Esophagus squamous epithelium (tissue), 5 donors: ENCODE measurements around the gene WFIKKN1. TPM values are rescaled to one million over a fixed set of nuclear protein-coding genes. Genes with fewer than 3 reads are reported as not detected.

Experiments used
- DNase-seq: peaks from one replicate; lab custom pipeline; 2025; lab: John Stamatoyannopoulos, UW
- H3K27ac ChIP-seq, 4 donors: fragments of 200-600 bp; sonication (generic); one replicate each; pipeline ENCODE4 v1.5.1; 2016 to 2019; ENCODE audit warnings: mild to moderate bottlenecking in 1 of 4
- H3K27me3 ChIP-seq, 4 donors: fragments of 200-600 bp; sonication (generic); 1 replicate in 3 of 4; 2 replicates in 1 of 4; pipeline versions ENCODE4 v1.5.1 to v1.6.0; 2017 to 2021; ENCODE audit warnings: antibody characterized with exemption in 1 of 4
- H3K36me3 ChIP-seq, 3 donors: fragments of 200-600 bp; sonication (generic); one replicate each; pipeline ENCODE4 v1.5.1; 2016 to 2019
- H3K4me1 ChIP-seq, 3 donors: fragments of 200-600 bp; sonication (generic); one replicate each; pipeline ENCODE4 v1.5.1; 2017 to 2019
- H3K4me3 ChIP-seq, 4 donors: fragments of 200-600 bp; sonication (generic); 1 replicate in 3 of 4; 2 replicates in 1 of 4; pipeline ENCODE4 v1.5.1; 2016 to 2019; ENCODE audit warnings: mild to moderate bottlenecking in 2 of 4, moderate library complexity in 1 of 4
- H3K9me3 ChIP-seq, 3 donors: fragments of 200-600 bp; sonication (generic); one replicate each; pipeline ENCODE4 v1.5.1; 2016 to 2019
- POLR2A ChIP-seq, 4 donors: fragments of 450-650 bp; IDR thresholded peaks; one replicate each; pipeline ENCODE4 v1.6.1; 2017; ENCODE audit warnings: antibody characterized with exemption in 4 of 4, mild to moderate bottlenecking in 4 of 4, moderate library complexity in 3 of 4
- WGBS, 2 donors: methylation state at CpG; one replicate each; pipeline ENCODE4 v1.1.5; 2018; 5-methylcytosine and 5-hydroxymethylcytosine counted together
- intact Hi-C: fragments of 100-400 bp; cut with DNase I; formaldehyde crosslinking; loops from one replicate; pipeline ENCODE4 v1.15.0; 2022
- total RNA-seq, 4 donors: library from RNA; depleted of rRNA; stranded (reverse); fragments of >200 nt; gene quantifications; one replicate each; pipeline ENCODE4 v1.1.0, GENCODE V29; 2016
- TF ChIP-seq, protein P1 (sequence below), 6 experiments: fragments of 450-650 bp in 4 of 6; fragments of 200-600 bp in 2 of 6; sonication (generic) in 2 of 6; IDR thresholded peaks; one replicate each; pipeline ENCODE4 v1.5.1; 2016 to 2019; ENCODE audit warnings: antibody characterized with exemption in 6 of 6, mild to moderate bottlenecking in 4 of 6, moderate library complexity in 4 of 6
- donor health status: DM: yes; HTN: yes; CAD: no.

The WFIKKN1 gene
- total RNA-seq, 4 donors from 2014 or later, result under 0.01 to 1.8 (median 0.29) TPM

- 95 to 96% methylated on average over 25 to 26 of the region's 43 CpGs for WGBS, 2 donors
- intact Hi-C loops, result no loop called here
- DNase-seq, result no peak
- H3K36me3 ChIP-seq, result peaks cover 0 to 52% (median 0%) of the 10 kb centered on the region in 3 donors
- no peaks in the 10 kb centered on the region for H3K27me3 ChIP-seq
- no peak for TF ChIP-seq POLR2A (IDR thresholded peaks at IDR 0.05)
- TF ChIP-seq, protein P1, sequence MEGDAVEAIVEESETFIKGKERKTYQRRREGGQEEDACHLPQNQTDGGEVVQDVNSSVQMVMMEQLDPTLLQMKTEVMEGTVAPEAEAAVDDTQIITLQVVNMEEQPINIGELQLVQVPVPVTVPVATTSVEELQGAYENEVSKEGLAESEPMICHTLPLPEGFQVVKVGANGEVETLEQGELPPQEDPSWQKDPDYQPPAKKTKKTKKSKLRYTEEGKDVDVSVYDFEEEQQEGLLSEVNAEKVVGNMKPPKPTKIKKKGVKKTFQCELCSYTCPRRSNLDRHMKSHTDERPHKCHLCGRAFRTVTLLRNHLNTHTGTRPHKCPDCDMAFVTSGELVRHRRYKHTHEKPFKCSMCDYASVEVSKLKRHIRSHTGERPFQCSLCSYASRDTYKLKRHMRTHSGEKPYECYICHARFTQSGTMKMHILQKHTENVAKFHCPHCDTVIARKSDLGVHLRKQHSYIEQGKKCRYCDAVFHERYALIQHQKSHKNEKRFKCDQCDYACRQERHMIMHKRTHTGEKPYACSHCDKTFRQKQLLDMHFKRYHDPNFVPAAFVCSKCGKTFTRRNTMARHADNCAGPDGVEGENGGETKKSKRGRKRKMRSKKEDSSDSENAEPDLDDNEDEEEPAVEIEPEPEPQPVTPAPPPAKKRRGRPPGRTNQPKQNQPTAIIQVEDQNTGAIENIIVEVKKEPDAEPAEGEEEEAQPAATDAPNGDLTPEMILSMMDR (IDR thresholded peaks at IDR 0.05), result no peak
- H3K27ac ChIP-seq, result no peak overlapping the region
- H3K4me1 ChIP-seq, result peaks cover 14 to 28% (median 17%) of the 10 kb centered on the region in 3 donors
- no peaks in the 10 kb centered on the region for H3K9me3 ChIP-seq
- H3K4me3 ChIP-seq, result no peak overlapping the region
Measured at GRCh38 chr16:598823-599739, 31.7 kb upstream of the WFIKKN1 start.

GRCh38 chr16:600781-601180, 30.0 kb upstream of the WFIKKN1 start:
- no peaks in the 10 kb centered on the region for H3K9me3 ChIP-seq
- H3K27ac ChIP-seq, result no peak overlapping the region
- no peak for DNase-seq
- no peak overlapping the region for H3K4me3 ChIP-seq
- peaks cover under 1 to 11% (median 5%) of the 10 kb centered on the region in 3 donors for H3K4me1 ChIP-seq
- intact Hi-C loops, result no loop called here
- TF ChIP-seq POLR2A (IDR thresholded peaks at IDR 0.05), result no peak
- TF ChIP-seq, protein P1 (IDR thresholded peaks at IDR 0.05), result no peak
- 69% methylated on average over 7 of the region's 7 CpGs for WGBS, 2 donors
- H3K27me3 ChIP-seq, result no peaks in the 10 kb centered on the region
- H3K36me3 ChIP-seq, result peaks cover 0 to 52% (median 4%) of the 10 kb centered on the region in 3 donors

GRCh38 chr16:603933-604332, 26.9 kb upstream of the WFIKKN1 start:
- no peak for DNase-seq
- 80 to 91% methylated on average over 5 of the region's 5 CpGs for WGBS, 2 donors
- Histone ChIP-seq H3K36me3 (peaks cover 0 to 31% (median 4%) of the 10 kb centered on the region in 3 donors), H3K4me3 (no peak overlapping the region), H3K4me1 (peaks cover 0 to 26% (median 3%) of the 10 kb centered on the region in 3 donors), H3K27ac (no peak overlapping the region), H3K27me3 (no peaks in the 10 kb centered on the region), H3K9me3 (no peaks in the 10 kb centered on the region)
- TF ChIP-seq POLR2A (IDR thresholded peaks at IDR 0.05), result no peak
- TF ChIP-seq, protein P1 (IDR thresholded peaks at IDR 0.05), result no peak
- intact Hi-C loops, result no loop called here

DNA sequence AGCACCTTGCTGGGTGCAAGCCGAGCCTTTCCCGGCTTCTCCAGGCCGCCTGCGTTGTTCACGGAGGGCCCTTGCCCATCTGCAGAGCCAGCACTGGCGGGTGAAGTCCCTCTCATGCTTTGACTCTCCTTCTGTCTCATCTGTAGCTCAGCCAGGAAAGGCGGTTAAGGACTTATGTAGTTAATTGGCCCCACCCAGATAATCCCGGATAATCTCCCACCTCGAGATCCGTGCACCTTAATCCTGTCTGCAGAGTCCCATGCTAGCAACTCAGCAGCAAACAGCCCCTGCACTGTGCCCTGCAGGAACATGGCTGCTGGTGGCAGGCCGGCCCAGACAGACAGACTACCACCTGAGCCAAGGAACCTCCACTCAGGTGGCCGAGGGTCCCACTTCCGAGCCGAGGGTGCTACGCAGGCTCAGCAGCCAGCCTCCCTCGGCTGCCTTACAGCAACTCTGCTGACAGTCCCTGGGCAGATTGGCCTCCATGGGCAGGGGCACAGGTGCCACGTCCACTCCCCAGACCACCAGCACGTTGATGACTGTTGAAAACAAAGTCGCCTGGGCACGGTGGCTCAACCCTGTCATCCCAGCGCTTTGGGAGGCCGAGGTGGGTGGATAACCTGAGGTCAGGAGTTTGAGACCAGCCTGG, 24.0 kb upstream of the WFIKKN1 start:
- Histone ChIP-seq H3K4me3 (no peak overlapping the region), H3K36me3 (peaks cover 0 to 7% (median 4%) of the 10 kb centered on the region in 3 donors), H3K9me3 (no peaks in the 10 kb centered on the region), H3K4me1 (peaks cover 11 to 47% (median 12%) of the 10 kb centered on the region in 3 donors), H3K27ac (no peak overlapping the region), H3K27me3 (no peaks in the 10 kb centered on the region)
- TF ChIP-seq, protein P1 (IDR thresholded peaks at IDR 0.05), result no peak
- no peak for TF ChIP-seq POLR2A (IDR thresholded peaks at IDR 0.05)
- WGBS, 2 donors, result 84 to 88% methylated on average over 13 to 20 of the region's 22 CpGs
- intact Hi-C loops, result no loop called here
- DNase-seq, result no peak

DNA sequence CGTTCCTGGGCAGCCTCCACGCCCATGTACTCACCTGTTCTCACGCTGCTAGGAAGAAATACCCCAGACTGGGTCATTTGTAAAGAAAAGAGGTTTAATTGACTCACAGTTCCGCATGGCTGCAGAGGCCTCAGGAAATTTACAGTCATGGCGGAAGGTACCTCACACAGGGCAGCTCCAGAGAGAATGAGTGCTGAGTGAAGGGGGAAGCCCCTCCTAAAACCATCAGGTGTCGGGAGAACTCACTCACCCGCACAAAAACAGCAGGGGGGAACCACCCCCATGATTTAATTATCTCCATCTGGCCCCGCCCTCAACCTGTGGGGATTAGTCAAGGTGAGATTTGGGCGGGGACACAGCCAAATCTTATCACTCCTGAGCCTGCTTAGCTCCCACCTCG, 22.8 kb upstream of the WFIKKN1 start:
- TF ChIP-seq, protein P1 (IDR thresholded peaks at IDR 0.05), result no peak
- no peak for TF ChIP-seq POLR2A (IDR thresholded peaks at IDR 0.05)

More for the DNA sequence above, 22.8 kb upstream of the WFIKKN1 start:
- DNase-seq, result no peak
- 44 to 45% methylated on average over 5 to 10 of the region's 10 CpGs for WGBS, 2 donors
- H3K4me1 ChIP-seq, result peaks cover 11 to 47% (median 12%) of the 10 kb centered on the region in 3 donors
- H3K4me3 ChIP-seq, result no peak overlapping the region
- H3K27ac ChIP-seq, result no peak overlapping the region
- intact Hi-C loops, result no loop called here
- H3K36me3 ChIP-seq, result peaks cover 0 to 4% (median 0%) of the 10 kb centered on the region in 3 donors
- no peaks in the 10 kb centered on the region for H3K9me3 ChIP-seq
- no peaks in the 10 kb centered on the region for H3K27me3 ChIP-seq
